A549 (cell line): ENCODE results near the gene ITPKB. TPM values are rescaled to one million over a fixed set of nuclear protein-coding genes. Genes with fewer than 3 reads are reported as not detected.

Source experiments
- ATAC-seq, 2 experiments: fragments of 200-7000 bp in 1 of 2; fragments of >200 bp in 1 of 2; cut with Nextera tagmentation in 1 of 2; cut with Tn5 transposase in 1 of 2; 3 replicates each; pipeline versions ENCODE4 v1.8.0 to v1.9.1; 2018 to 2020; ENCODE audit warnings: mild to moderate bottlenecking in 1 of 2, moderate library complexity in 1 of 2
- CTCF ChIA-PET: fragments of 300-600 bp; sonication (Branson Sonifier 250); formaldehyde crosslinking; extraction: SDS; loops from one replicate; lab custom pipeline; 2021; ENCODE audit warnings: antibody characterized with exemption, inconsistent platforms; lab: Yijun Ruan, JAX
- POLR2A ChIA-PET: fragments of 350-600 bp; formaldehyde crosslinking; extraction: SDS; loops from one replicate; lab custom pipeline; 2021; ENCODE audit warnings: antibody characterized with exemption, inconsistent platforms; lab: Yijun Ruan, JAX
- DNase-seq, 2 experiments: peaks; one replicate each; pipeline versions ENCODE4 v3.0.0 to v3.0.0-alpha.2; 2011 to 2016; ENCODE audit warnings: low read depth in 1 of 2, low spot score in 1 of 2
- FAIRE-seq: peaks from 2 replicates; lab custom pipeline; 2011; peaks lifted over from hg19 to GRCh38; lab: Jason Lieb, UNC
- H3K27ac ChIP-seq, 2 experiments: fragments of >200 bp; sonication (Bioruptor Twin); formaldehyde crosslinking; 3 replicates each; pipeline ENCODE4 v1.5.1; 2016 to 2017
- H3K4me1 ChIP-seq: fragments of >200 bp; sonication (Bioruptor Twin); formaldehyde crosslinking; 3 replicates; pipeline ENCODE4 v1.6.1; 2016
- H3K4me2 ChIP-seq: fragments of >200 bp; sonication (Bioruptor Twin); formaldehyde crosslinking; 3 replicates; pipeline ENCODE4 v1.6.1; 2016
- H3K4me3 ChIP-seq: fragments of >200 bp; sonication (Bioruptor Twin); formaldehyde crosslinking; 3 replicates; pipeline ENCODE4 v1.5.1; 2016
- H3K9me3 ChIP-seq: fragments of >200 bp; sonication (Bioruptor Twin); formaldehyde crosslinking; 3 replicates; pipeline ENCODE4 v1.6.1; 2016
- ATOH8 ChIP-seq: fragments of 250-450 bp; sonication (Bioruptor Pico); IDR thresholded peaks from 2 replicates; pipeline ENCODE4 v1.5.0; 2020; ENCODE audit warnings: low read depth, mild to moderate bottlenecking, moderate library complexity
- BCL3 ChIP-seq: fragments of >200 bp; sonication (Bioruptor Twin); formaldehyde crosslinking; IDR thresholded peaks from 3 replicates; pipeline ENCODE4 v1.6.1; 2016
- CEBPB ChIP-seq, 2 experiments: fragments of >200 bp in 1 of 2; sonication (Bioruptor Twin) in 1 of 2; formaldehyde crosslinking in 1 of 2; IDR thresholded peaks; 2 replicates each; pipeline ENCODE4 v1.6.1; 2012 to 2016
- CHD2 ChIP-seq: fragments of 150-350 bp; IDR thresholded peaks from 2 replicates; pipeline ENCODE4 v1.6.1; 2014; ENCODE audit warnings: low read length; ENCODE audit not compliant: partially characterized antibody
- CTCF ChIP-seq: fragments of >200 bp; sonication (Bioruptor Twin); formaldehyde crosslinking; IDR thresholded peaks from 3 replicates; pipeline ENCODE4 v1.5.1; 2016
- EP300 ChIP-seq, 2 experiments: fragments of >200 bp; sonication (Bioruptor Twin); formaldehyde crosslinking; IDR thresholded peaks; 2 replicates in 1 of 2; 3 replicates in 1 of 2; pipeline ENCODE4 v1.6.1; 2016 to 2017
- ESRRA ChIP-seq: fragments of 150-350 bp; IDR thresholded peaks from 2 replicates; pipeline ENCODE4 v1.6.1; 2014; ENCODE audit warnings: mild to moderate bottlenecking, low read length, borderline replicate concordance
- FOSL2 ChIP-seq, 2 experiments: fragments of 450-650 bp in 1 of 2; fragments of >200 bp in 1 of 2; sonication (Bioruptor Twin) in 1 of 2; formaldehyde crosslinking; IDR thresholded peaks; 2 replicates each; pipeline versions ENCODE4 v1.5.0 to v1.6.1; 2016 to 2020; ENCODE audit warnings: mild to moderate bottlenecking in 1 of 2, moderate library complexity in 1 of 2
- FOXS1 ChIP-seq: fragments of 250-450 bp; sonication (Bioruptor Pico); IDR thresholded peaks from 2 replicates; pipeline ENCODE4 v1.5.0; 2020; ENCODE audit warnings: mild to moderate bottlenecking, moderate library complexity
- GATA3 ChIP-seq: IDR thresholded peaks from 2 replicates; pipeline ENCODE4 v1.6.1; 2012; ENCODE audit warnings: borderline replicate concordance
- HOXB5 ChIP-seq: fragments of 250-450 bp; sonication (Bioruptor Pico); IDR thresholded peaks from 2 replicates; pipeline ENCODE4 v1.5.0; 2020; ENCODE audit warnings: mild to moderate bottlenecking, moderate library complexity
- JUNB ChIP-seq: fragments of >200 bp; sonication (Bioruptor Twin); formaldehyde crosslinking; IDR thresholded peaks from 2 replicates; pipeline ENCODE4 v1.6.1; 2016
- KDM1A ChIP-seq: fragments of 200-600 bp; sonication (generic); IDR thresholded peaks from 2 replicates; pipeline ENCODE4 v1.6.1; 2016; ENCODE audit warnings: low read depth, mild to moderate bottlenecking
- KDM5A ChIP-seq: fragments of 200-600 bp; sonication (generic); IDR thresholded peaks from 2 replicates; pipeline ENCODE4 v1.6.1; 2016; ENCODE audit warnings: antibody characterized with exemption, mild to moderate bottlenecking
- MAFK ChIP-seq: fragments of 450-650 bp; IDR thresholded peaks from 2 replicates; pipeline ENCODE4 v1.6.1; 2014; ENCODE audit not compliant: partially characterized antibody
- NR3C1 ChIP-seq: fragments of >200 bp; sonication (Bioruptor Twin); formaldehyde crosslinking; IDR thresholded peaks from 3 replicates; pipeline ENCODE4 v1.6.1; 2017
- PHF8 ChIP-seq: fragments of 200-600 bp; sonication (generic); IDR thresholded peaks from 2 replicates; pipeline ENCODE4 v1.6.1; 2016; ENCODE audit warnings: low read depth, mild to moderate bottlenecking, antibody characterized with exemption, moderate library complexity, borderline replicate concordance
- POLR2A ChIP-seq: IDR thresholded peaks from 2 replicates; pipeline ENCODE4 v1.6.1; 2012; ENCODE audit warnings: mild to moderate bottlenecking, low read length
- RAD21 ChIP-seq, 2 experiments: fragments of >200 bp in 1 of 2; sonication (Bioruptor Twin) in 1 of 2; formaldehyde crosslinking in 1 of 2; IDR thresholded peaks in 1 of 2; conservative IDR thresholded peaks in 1 of 2; 2 replicates in 1 of 2; 3 replicates in 1 of 2; pipeline ENCODE4 v1.6.1; 2012 to 2018; ENCODE audit warnings: inconsistent platforms in 1 of 2
- RARB ChIP-seq: fragments of 250-450 bp; sonication (Bioruptor Pico); IDR thresholded peaks from 2 replicates; pipeline ENCODE4 v1.8.0; 2021; ENCODE audit warnings: mild to moderate bottlenecking, moderate library complexity
- USF2 ChIP-seq: fragments of 450-650 bp; IDR thresholded peaks from 2 replicates; pipeline ENCODE4 v1.6.1; 2014; ENCODE audit warnings: antibody characterized with exemption
- WGBS: methylation state at CpG from one replicate; pipeline ENCODE4 v1.1.6; 2017; ENCODE audit errors: missing lambda C conversion rate; 5-methylcytosine and 5-hydroxymethylcytosine counted together
- polyA plus RNA-seq, 4 experiments: library from polyadenylated mRNA; depleted of rRNA in 3 of 4; stranded (reverse); fragments of >200 nt; fragmentation: RNase III in 1 of 4; extraction: RNeasy Plus Mini Kit Qiagen cat#74134 plus additional on column Dnase treatment in 1 of 4; gene quantifications; 2 replicates in 3 of 4; 3 replicates in 1 of 4; pipeline ENCODE4 v1.2.3, GENCODE V29; 2011 to 2017
- TF ChIP-seq, protein P1 (sequence below): IDR thresholded peaks from 2 replicates; pipeline ENCODE4 v1.6.1; 2012

ITPKB gene
- polyA plus RNA-seq, 2 of the 4 experiments (the other 2 are of a cell fraction): 1.7 to 2.8 TPM

DNA sequence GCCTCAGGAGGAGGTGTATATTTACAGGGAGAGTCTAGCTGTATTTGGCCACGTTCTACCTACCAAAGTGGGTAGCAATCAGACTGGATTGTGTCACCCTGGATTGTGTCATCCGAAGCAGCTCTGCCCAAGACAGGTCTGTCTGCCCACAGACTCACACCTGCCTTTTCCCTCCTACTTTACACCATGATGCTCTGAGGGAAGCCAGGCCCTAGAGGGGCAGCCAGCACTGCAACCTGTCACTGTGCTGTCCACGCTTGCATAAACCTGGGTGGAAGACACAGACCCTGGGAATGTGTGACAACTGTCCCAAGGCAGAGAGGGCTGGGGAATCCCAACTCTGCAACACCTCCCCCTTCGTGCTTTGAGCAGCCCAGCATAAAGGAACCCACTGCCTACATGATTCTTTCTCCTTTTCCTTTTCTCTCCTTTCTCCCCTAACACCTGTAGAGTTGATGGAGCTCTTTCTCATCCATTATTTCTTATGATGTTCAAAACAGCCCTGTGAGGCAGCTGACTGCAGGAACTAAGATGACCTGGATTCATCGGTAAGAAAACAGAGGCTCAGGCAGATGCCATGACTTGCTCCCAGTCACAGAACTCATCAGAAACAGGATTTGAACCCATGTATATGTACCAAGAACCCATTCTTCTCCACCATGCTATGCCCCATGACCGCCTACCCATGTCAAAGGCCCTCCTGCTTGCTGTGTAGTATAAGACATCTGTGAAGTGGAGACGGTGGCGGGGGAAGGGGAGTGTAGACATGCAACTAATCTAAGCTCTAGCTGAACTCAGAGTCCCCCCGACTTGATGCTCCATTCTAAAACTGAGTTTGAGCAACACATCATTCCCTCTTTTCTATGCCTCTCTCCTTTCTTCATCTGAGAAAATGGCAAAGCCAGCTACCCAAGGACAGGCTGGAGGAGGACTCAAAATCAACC is 55.9 kb downstream of the ITPKB start:
- DNase-seq: no peak
- Histone ChIP-seq H3K4me3 (no peak overlapping the region), H3K4me2 (no peak overlapping the region), H3K9me3 (no peaks in the 10 kb centered on the region), H3K27ac (no peak overlapping the region), H3K4me1 (no peaks in the 10 kb centered on the region)
- FAIRE-seq: no peak
- CTCF ChIA-PET: interaction anchor here (1.1 to 3.1 kb wide), 3 partner anchors 9 to 50 kb away, joined by 3 to 13 read pairs (median 4); no protein-coding TSS in a partner anchor
- 59% methylated on average over 9 of the region's 9 CpGs for WGBS
- POLR2A ChIA-PET: no interaction called here
- no peak for ATAC-seq
- TF ChIP-seq RARB (CRISPR knock-in tag) (no peak), EP300 (IDR thresholded peaks at IDR 0.05) (no peak), ESRRA (no peak), JUNB (no peak), KDM1A (no peak), NR3C1 (no peak), MAFK (no peak), PHF8 (no peak), HOXB5 (CRISPR knock-in tag) (no peak), POLR2A (no peak), ATOH8 (CRISPR knock-in tag) (no peak), CEBPB (IDR thresholded peaks at IDR 0.05) (no peak), RAD21 (conservative IDR thresholded peaks at IDR 0.05 in 1 of 2, IDR thresholded peaks at IDR 0.05 in 1 of 2) (no peak), CTCF (no peak)
- TF ChIP-seq, protein P1, sequence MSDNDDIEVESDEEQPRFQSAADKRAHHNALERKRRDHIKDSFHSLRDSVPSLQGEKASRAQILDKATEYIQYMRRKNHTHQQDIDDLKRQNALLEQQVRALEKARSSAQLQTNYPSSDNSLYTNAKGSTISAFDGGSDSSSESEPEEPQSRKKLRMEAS: no peak

DNA sequence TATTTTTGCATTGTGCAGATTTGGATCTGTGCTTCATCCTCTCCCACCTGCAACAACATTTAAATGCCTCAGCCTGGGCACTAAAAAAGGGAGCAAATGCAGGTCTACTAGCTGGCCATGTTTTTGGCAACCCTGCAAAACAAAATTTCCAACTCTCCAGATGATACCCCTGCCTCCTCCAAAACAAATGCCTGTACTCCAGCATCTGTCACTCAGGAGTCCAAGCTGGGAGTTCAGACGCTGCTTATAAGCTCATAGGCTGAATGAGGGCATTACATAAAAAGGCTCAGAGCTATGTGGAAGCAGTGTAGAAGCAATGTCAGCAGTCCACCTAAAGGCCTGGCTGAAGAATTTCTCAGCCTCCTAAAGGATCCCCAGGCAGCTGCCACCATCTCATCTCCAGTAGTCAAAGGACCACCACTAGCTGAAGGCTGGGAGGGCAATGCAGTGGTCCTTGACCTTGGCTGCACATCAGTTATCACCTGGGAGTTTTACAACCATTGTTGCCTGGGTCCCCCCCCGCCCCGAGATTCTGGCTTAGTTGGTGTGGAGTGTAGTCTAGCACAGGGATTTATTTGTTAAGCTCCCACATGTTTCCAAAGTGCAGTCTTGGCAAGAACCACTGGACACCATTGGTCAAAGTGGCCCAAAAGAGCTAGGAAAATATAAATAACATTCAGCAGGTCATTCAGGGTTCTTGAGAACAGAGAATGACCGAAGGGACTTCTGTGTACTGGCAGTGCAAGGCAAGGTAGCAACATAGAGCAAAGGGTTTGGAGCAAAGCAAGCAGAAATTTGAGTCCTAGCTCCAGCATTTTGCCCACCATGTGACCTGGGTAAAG is 57.2 kb downstream of the ITPKB start:
- no peak for FAIRE-seq
- no peak overlapping the region for H3K27ac ChIP-seq
- no peaks in the 10 kb centered on the region for H3K9me3 ChIP-seq
- ChIA-PET POLR2A (interaction anchor here (0.9 to 1.5 kb wide), 2 partner anchors 21 to 23 kb away, joined by 3 read pairs; no protein-coding TSS in a partner anchor), CTCF (interaction anchor here (1.9 to 3.2 kb wide), 3 partner anchors 17 to 49 kb away, joined by 4 to 13 read pairs (median 12); no protein-coding TSS in a partner anchor)
- no peak for TF ChIP-seq USF2
- ATAC-seq: no peak
- no peak for DNase-seq
- peaks cover 7% of the 10 kb centered on the region; the same call in 2 of the 3 replicates for H3K4me1 ChIP-seq
- H3K4me2 ChIP-seq: no peak overlapping the region
- no peak overlapping the region for H3K4me3 ChIP-seq
- 75% methylated on average over 4 of the region's 4 CpGs for WGBS

GRCh38 chr1:226680653-226681052 is 58.4 kb downstream of the ITPKB start:
- H3K4me3 ChIP-seq: no peak overlapping the region
- no peak overlapping the region for H3K27ac ChIP-seq
- H3K9me3 ChIP-seq: no peaks in the 10 kb centered on the region
- H3K4me1 ChIP-seq: peaks cover 11% of the 10 kb centered on the region; the same call in 2 of the 3 replicates
- 57% methylated on average over 5 of the region's 5 CpGs for WGBS
- ChIA-PET CTCF (interaction anchor here (0.8 to 3.2 kb wide), 3 partner anchors 18 to 54 kb away, joined by 3 to 12 read pairs (median 4); no protein-coding TSS in a partner anchor), POLR2A (interaction anchor here (1.5 kb wide), 1 partner anchor 22 kb away, joined by 3 read pairs; no protein-coding TSS in a partner anchor)
- TF ChIP-seq FOXS1 (CRISPR knock-in tag) (no peak), KDM5A (no peak), CEBPB (IDR thresholded peaks at IDR 0.05) (no peak), BCL3 (no peak), FOSL2 (IDR thresholded peaks at IDR 0.05) (no peak), FOSL2 (CRISPR knock-in tag; IDR thresholded peaks at IDR 0.05) (no peak), CHD2 (no peak), GATA3 (no peak)
- DNase-seq (no peak), ATAC-seq (no peak), FAIRE-seq (no peak)
- H3K4me2 ChIP-seq: no peak overlapping the region
